Bone marrow (tissue), 2 donors: Measurements from ENCODE around the gene NR6A1.
"Not testable (repeated sequence)": the region's sequence is repeated elsewhere in the genome, so short reads cannot be mapped to it uniquely, and the experiment has no call there.

Source experiments
- DNase-seq, 2 donors: peaks; one replicate each; lab custom pipeline; 2025; lab: John Stamatoyannopoulos, UW

NR6A1 gene

GRCh38 chr9:124615840-124616239, 155.3 kb downstream of the NR6A1 start:
- not testable (repeated sequence) for DNase-seq

GRCh38 chr9:124615100-124615742, 155.9 kb downstream of the NR6A1 start:
- no peak for DNase-seq

- no peak for DNase-seq
Observed at GRCh38 chr9:124613849-124614248, 157.3 kb downstream of the NR6A1 start.

GRCh38 chr9:124611106-124611505, 160.0 kb downstream of the NR6A1 start:
- DNase-seq: no peak

GRCh38 chr9:124606027-124606426, 165.1 kb downstream of the NR6A1 start:
- DNase-seq: no peak

GRCh38 chr9:124605258-124605657, 165.9 kb downstream of the NR6A1 start:
- no peak for DNase-seq

- no peak for DNase-seq
Observed at GRCh38 chr9:124602632-124603031, 168.5 kb downstream of the NR6A1 start.

GRCh38 chr9:124602204-124602603, 168.9 kb downstream of the NR6A1 start:
- DNase-seq: no peak

- DNase-seq: no peak
Observed at GRCh38 chr9:124600407-124600806, 170.7 kb downstream of the NR6A1 start.

GRCh38 chr9:124599121-124599795, 171.9 kb downstream of the NR6A1 start:
- no peak for DNase-seq

GRCh38 chr9:124598048-124598447, 173.1 kb downstream of the NR6A1 start:
- no peak for DNase-seq

- DNase-seq: no peak
Observed at GRCh38 chr9:124596172-124596839, 174.8 kb downstream of the NR6A1 start.

- DNase-seq: no peak
Observed at GRCh38 chr9:124595743-124596142, 175.4 kb downstream of the NR6A1 start.

GRCh38 chr9:124594673-124595072, 176.4 kb downstream of the NR6A1 start:
- no peak for DNase-seq

- DNase-seq: no peak
Observed at GRCh38 chr9:124594225-124594624, 176.9 kb downstream of the NR6A1 start.

GRCh38 chr9:124593651-124594058, 177.5 kb downstream of the NR6A1 start:
- DNase-seq: no peak

- no peak for DNase-seq
Observed at GRCh38 chr9:124593200-124593599, 177.9 kb downstream of the NR6A1 start.

GRCh38 chr9:124590889-124591641, 180.0 kb downstream of the NR6A1 start:
- DNase-seq: no peak

- DNase-seq: no peak
Observed at GRCh38 chr9:124584631-124585030, 186.5 kb downstream of the NR6A1 start.

GRCh38 chr9:124583134-124583533, 188.0 kb downstream of the NR6A1 start:
- no peak for DNase-seq

GRCh38 chr9:124580186-124580585, 190.9 kb downstream of the NR6A1 start:
- DNase-seq: no peak

- DNase-seq: no peak
Observed at GRCh38 chr9:124576751-124577150, 194.4 kb downstream of the NR6A1 start.
